Ishikawa (cell line): ENCODE measurements around the gene PPP4R1.

ENCODE experiments used
- FOXM1 ChIP-seq: IDR thresholded peaks from 2 replicates; pipeline ENCODE4 v1.6.1; 2012; ENCODE audit warnings: low read depth, borderline replicate concordance
- MAX ChIP-seq: IDR thresholded peaks from 2 replicates; pipeline ENCODE4 v1.6.1; 2012
- RAD21 ChIP-seq: IDR thresholded peaks from 2 replicates; pipeline ENCODE4 v1.6.1; 2012; ENCODE audit warnings: low read depth
- ZBTB7A ChIP-seq: IDR thresholded peaks from 2 replicates; pipeline ENCODE4 v1.6.1; 2012; ENCODE audit warnings: low read depth

GRCh38 chr18:9562584-9562983 lies 51.8 kb downstream of the PPP4R1 start:
- TF ChIP-seq RAD21: no peak
- TF ChIP-seq MAX: no peak
- no peak for TF ChIP-seq FOXM1
- TF ChIP-seq ZBTB7A: no peak
